Cardiac fibroblast (primary cell): ENCODE data around the gene GALM.

Experiments
- DNase-seq, 2 donors: peaks; one replicate each; pipeline versions ENCODE4 v3.0.0 to v3.0.0-alpha.2; 2010; ENCODE audit warnings: low read depth in 2 of 2
- H3K4me3 ChIP-seq, 2 donors: replicated peaks in 1 of 2; 1 replicate in 1 of 2; 2 replicates in 1 of 2; pipeline ENCODE4 v1.5.1; 2011; ENCODE audit warnings: low read depth in 2 of 2, low read length in 2 of 2, mild to moderate bottlenecking in 2 of 2, moderate library complexity in 1 of 2
- TF ChIP-seq, protein P1 (sequence below): IDR thresholded peaks from one replicate; pipeline ENCODE4 v1.5.1; 2011; ENCODE audit warnings: low read depth, mild to moderate bottlenecking, low read length, inconsistent platforms

Gene GALM

DNA sequence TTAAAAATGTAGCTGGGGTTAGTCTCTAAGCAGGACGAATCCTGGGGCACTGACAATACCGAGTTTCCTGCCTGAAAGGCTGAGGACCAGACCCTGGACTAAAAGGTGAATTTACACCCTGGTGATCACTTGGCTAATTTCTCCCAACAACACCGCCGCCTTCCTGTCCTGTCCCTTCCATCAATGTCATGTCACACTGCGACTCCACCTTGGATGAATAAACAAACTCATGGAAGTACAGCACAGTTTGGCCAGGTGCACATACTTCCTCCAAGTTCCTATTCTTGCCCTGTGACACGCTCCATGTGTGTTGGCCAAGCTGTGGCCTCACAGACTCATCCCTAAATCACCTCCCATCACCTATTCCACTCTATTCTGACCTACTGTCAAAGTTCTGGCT is 15.9 kb upstream of the GALM start:
- TF ChIP-seq, protein P1, sequence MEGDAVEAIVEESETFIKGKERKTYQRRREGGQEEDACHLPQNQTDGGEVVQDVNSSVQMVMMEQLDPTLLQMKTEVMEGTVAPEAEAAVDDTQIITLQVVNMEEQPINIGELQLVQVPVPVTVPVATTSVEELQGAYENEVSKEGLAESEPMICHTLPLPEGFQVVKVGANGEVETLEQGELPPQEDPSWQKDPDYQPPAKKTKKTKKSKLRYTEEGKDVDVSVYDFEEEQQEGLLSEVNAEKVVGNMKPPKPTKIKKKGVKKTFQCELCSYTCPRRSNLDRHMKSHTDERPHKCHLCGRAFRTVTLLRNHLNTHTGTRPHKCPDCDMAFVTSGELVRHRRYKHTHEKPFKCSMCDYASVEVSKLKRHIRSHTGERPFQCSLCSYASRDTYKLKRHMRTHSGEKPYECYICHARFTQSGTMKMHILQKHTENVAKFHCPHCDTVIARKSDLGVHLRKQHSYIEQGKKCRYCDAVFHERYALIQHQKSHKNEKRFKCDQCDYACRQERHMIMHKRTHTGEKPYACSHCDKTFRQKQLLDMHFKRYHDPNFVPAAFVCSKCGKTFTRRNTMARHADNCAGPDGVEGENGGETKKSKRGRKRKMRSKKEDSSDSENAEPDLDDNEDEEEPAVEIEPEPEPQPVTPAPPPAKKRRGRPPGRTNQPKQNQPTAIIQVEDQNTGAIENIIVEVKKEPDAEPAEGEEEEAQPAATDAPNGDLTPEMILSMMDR = no peak
- DNase-seq = no peak
- no peak overlapping the region for H3K4me3 ChIP-seq

DNA sequence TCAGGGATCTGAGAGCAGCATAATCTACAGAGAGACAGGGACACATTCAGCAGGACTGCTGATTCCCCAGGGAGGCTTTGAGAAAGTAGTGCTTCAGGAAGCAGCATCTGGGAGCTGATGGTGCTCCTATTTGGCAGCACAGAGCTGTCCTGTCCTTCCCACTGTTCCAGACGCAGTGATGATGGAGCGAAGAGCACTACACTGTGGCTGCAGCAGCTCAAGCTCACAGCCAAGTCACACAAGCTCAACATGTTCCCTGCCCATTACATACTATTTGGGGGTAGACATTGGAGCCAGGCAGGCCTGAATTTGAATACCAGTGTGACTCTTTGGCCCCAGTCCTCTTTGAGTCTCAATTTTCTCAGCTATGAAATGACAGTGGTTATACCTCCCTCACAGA is 15.2 kb upstream of the GALM start:
- H3K4me3 ChIP-seq = no peak overlapping the region
- DNase-seq = no peak
- TF ChIP-seq, protein P1 = no peak

DNA sequence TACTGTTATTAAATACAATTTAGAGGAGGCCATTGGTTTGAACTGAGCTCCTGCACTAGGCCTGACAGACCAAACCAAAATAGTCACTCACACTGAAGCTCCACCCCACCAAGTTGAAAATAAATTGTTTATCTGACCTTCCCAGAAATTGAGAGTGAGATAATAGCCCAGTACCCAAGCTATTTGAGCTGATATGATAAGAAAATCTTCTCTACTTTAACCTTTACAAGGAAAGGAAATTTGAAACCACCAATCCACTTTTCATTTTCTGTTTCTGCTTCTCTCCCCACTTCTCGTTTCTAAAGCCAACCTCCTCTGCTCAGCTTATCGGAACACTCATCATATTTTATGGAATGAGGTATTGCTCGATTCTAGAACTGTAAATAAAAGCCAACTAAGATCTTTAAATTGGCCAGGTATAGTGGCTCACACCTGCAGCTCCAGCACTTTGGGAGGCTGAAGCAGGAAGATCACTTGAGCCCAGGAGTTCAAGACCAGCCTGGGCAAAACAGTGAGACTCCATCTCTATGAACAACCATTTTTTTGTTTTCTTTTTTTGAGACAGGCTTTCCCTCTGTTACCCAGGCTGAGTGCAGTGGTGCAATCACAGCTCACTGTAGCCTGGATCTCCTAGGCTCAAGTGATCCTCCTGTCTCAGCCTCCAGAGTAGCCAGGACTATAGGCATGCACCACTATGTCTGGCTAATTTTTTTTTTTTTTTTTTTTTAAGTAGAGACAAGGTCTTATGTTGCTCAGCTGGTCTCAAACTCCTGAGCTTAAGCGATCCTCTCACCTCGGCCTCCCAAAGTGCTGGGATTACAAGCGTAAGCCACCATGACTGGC is 13.3 kb upstream of the GALM start:
- TF ChIP-seq, protein P1 = no peak
- no peak for DNase-seq
- H3K4me3 ChIP-seq = no peak overlapping the region

DNA sequence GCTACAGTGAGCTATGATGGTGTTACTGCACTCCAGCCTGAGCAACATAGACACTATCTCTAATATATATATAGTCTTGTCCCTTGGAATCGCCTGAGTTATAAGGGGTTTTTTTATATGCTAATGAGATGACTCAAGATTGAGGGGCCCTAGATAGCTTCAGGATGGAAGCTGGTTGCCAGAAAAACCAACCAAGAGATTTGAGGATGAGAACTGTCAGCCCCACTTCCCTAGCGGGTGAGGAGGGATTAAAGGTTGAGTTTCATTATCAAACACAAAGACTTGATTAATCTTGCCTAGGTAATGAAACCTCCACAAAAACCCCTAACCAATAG is 12.6 kb upstream of the GALM start:
- TF ChIP-seq, protein P1 = no peak
- no peak for DNase-seq
- H3K4me3 ChIP-seq = no peak overlapping the region

- TF ChIP-seq, protein P1 = no peak
- no peak for DNase-seq
- no peak overlapping the region for H3K4me3 ChIP-seq
These were observed 12.0 kb upstream of the GALM start for GRCh38 chr2:38653715-38654527.

DNA sequence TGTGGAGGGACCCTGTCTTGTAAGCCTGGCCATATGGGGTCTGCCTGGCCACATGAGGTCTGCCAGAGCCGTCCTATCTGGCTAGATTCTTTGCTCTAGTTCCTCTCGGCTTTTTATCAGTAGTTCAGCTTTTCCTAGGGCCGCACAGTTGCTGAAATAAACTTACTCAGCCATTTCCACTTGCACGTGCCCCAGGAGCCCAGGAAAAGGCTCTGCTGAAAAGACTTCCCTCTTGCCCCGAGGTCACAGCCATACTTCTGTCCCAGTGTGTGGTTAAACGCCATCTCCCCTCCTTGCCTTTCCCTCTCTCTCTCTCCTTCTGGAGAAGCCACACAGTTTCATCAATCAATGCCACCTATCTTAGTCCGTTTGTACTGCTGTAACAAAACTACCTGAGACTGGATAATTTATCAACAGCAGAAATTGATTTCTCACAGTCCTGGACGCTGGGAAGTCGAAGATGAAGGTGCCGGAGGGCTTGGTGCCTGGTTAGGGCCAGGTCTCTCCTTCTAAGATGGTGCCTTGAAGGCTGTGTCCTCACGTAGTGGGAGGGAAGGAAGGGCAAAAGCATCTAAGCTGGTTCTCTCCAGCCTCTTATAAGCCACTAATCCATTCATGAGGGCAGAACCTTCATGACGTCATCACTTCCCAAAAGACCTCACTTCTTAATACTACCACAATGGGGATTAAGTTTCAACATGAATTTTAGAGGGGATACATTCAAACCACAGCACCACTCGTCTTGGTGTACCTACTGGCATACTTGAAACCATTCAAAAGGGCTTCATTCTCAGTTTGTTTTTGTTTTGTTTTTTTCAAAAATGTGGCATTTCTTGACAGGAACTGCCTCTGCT is 11.2 kb upstream of the GALM start:
- H3K4me3 ChIP-seq = no peak overlapping the region
- TF ChIP-seq, protein P1 = no peak
- no peak for DNase-seq
